CD4-positive, alpha-beta T cell treated with Interleukin-2 at 100 ng/mL for 4 hours (primary cell): ENCODE data around the gene USP49.

Experiments used
- DNase-seq: peaks from one replicate; pipeline ENCODE4 v3.0.0-alpha.2; 2020; ENCODE audit warnings: low spot score

USP49 gene

GRCh38 chr6:41756354-41756753, 138.8 kb downstream of the USP49 start:
- no peak for DNase-seq

GRCh38 chr6:41755895-41756294, 139.3 kb downstream of the USP49 start:
- no peak for DNase-seq

DNA sequence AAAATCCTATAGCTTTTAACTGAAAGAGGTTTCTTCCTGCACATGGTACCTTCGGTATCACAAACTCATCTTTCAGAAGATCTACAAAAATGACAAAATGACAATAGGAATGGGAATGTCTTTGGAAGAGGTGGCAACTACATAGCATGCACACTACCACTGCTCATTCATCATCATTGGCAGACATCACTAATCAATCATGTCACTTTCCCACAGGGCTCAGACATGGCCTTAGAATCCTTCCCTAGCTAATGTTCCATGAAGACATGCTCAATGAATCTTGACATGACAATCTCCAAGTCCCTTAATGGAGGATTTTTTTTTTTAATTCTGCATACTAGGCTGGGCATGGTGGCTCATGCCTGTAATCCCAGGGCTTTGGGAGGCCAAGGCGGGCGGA, 144.8 kb downstream of the USP49 start:
- no peak for DNase-seq

DNA sequence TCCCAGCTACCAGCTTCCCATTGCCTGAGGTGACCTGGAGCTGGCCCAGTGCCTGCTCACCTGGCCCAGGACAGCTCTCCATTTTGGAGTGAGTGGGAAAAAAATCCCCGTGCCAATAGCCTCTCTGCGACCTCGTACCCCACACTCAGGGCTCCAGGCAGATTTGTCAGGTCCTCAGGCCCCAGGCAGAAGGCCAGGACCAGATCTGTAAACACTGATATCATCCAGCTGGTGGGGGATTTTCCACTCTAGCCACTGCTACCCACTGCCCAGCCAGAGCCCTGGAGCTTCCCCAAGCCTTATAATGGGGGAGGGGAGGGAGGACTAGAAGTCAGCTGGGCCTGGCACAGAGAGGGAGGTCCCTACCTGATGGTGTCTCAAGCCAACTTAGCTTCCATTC, 146.6 kb downstream of the USP49 start:
- no peak for DNase-seq

DNA sequence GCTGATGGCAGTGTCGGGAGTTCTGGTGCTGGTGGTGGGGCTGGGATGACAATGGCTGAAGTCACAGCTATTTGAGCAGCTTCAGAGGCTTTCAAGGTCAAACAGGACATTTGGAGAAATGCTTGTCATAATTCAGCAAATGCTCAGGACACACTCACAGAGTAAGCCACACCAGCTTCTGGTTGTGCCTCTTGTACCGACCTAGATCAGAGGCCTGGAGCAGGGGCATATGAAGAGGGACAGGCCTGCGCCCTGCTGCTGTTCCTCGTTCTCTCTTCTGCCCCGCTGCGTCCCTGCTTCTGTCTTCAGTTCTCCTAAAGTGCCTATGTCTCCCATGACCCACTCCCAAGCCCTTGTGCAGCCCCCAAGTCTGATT, 147.1 kb downstream of the USP49 start:
- DNase-seq: no peak

DNA sequence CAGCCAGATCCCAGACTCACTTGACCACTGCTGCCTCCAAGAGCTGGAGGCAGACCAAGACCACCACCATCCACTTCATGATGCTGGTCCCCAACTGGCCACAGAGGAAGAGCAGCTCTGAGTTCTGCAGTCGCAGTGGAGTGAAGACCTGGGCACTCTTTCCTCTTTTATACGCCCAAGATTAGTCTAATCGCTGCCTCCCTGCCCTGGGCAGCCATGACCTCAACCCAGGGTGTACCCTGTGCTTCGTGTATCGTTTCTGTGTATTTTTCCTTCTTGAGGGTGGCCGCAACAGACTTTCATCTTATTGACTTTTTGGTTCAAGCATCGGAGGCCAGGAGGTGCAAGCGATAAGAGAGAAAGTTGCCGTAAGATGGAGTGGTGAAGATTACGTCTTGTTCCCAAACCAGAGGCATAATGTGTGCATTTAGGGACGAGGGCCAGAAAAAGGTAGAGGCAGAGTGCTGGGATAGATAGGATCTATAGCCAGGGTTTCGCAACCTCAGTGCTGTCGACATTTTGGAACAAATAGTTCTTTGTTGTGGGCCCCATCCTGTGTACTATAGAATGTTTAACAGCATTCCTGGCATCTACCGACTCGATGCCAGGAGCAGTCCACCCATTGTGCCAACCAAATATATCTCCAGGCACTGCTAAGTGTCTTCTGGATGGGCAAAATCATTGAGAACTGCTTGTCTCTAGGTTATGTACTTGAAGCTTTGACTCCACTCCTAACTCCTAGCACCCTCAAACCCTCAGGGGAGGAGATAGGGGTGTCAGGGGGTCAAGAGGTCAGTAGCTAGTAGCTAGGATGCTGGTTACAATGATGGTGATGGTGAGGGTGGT, 147.7 kb downstream of the USP49 start, which contains the start of gene PGC:
TSS of gene PGC (minus strand) at position 142 of the 846 bp plus-strand sequence. CDS start at position 79, 63 bp downstream.
- DNase-seq: no peak

DNA sequence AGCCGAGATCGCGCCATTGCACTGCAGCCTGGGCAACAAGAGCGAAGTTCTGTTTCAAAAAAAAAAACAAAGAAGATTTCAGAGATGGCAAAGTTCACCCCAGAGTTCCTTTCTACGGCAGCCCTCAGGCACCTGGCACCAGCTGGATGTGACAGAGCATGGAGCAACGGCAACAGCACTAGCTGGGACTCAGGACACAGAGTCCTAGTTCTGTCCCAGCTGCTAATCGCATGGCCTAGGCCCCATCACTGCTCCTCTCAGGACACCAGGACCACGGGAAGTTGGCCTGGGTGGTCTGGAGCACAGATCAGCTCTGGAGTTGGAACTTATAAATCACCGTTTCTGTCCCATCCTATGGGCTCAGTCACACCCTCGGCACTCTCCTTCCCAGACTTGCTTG, 149.1 kb downstream of the USP49 start:
- no peak for DNase-seq

GRCh38 chr6:41744236-41744787, 150.9 kb downstream of the USP49 start:
- no peak for DNase-seq

DNA sequence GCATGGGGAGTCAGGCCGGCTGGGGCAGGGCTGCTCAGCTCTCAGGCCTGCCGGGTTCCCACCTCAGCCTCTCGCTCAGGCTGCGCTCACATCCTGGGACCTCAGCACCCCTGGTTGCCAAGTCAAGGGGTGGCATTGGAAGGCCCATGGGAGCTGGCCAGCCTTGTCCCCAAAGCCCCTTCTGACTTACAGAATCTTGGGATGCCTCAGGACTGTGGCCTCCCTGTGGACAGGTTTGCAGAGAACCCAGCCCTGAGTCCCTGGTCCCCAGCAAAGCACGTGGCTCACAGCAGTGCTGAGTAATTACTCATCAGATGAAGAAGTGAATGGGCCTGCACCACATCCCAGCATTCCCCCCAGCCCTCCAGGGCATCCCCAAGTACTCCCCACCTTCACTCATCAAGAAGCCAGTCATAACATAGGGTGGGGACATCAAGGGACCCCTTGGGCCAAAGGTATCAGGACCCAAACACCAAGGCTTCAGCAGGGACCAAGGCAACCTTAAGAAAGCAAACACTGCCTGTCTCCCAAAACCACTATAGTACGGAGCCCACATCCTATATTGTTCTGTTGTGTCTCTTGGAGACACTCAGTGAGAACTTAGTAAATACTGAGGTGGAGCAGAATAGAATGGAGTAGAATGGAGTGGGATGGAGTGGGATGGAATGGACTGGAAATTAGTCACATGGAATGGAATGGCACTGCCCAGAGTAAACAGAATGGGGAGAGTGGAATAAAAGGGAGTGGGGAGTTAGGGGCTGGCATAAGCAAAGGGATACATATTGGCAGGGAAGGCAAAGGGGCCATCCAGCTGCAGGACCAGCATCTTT, 151.6 kb downstream of the USP49 start:
- DNase-seq: no peak

DNA sequence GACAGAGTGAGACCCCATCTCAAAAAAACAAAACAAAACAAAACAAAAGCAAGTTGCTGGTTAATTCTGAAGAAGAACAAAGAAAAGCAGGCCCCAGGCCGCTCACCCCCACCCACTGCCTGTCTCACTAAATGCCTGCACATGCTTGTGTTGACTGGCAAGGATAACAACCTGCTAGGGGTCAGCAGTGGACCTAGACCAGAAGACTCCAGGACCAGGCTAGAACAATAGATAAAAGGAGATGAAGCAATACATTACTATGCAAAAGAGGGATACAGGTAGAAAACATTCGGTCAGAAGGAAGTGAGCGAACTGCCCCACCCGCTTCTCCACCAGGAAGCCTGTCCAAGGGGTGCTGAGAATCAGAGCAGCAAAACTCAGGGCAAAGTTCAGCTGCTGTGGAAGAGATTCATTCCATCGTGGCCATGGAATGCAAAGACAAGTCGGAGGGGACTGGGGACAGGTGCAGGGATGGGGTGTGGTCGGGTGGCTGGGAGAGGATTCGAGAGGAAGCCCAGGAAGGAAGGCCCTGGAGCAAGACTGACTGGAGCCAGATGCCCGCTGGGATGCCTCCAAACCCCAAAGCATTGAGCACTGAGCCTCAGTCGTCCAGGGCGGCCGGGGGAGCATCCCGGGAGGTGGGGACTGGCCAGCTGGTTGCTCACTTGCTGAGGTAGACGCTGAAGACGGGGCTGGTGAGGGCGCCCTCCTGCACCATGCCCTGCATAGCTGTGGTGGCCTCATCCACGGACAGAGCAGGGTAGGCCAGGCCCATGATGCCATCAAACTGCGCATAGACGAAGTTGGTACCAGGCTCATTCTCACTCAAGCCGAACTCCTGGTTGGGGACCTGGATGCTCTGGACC, 153.3 kb downstream of the USP49 start:
- no peak for DNase-seq

DNA sequence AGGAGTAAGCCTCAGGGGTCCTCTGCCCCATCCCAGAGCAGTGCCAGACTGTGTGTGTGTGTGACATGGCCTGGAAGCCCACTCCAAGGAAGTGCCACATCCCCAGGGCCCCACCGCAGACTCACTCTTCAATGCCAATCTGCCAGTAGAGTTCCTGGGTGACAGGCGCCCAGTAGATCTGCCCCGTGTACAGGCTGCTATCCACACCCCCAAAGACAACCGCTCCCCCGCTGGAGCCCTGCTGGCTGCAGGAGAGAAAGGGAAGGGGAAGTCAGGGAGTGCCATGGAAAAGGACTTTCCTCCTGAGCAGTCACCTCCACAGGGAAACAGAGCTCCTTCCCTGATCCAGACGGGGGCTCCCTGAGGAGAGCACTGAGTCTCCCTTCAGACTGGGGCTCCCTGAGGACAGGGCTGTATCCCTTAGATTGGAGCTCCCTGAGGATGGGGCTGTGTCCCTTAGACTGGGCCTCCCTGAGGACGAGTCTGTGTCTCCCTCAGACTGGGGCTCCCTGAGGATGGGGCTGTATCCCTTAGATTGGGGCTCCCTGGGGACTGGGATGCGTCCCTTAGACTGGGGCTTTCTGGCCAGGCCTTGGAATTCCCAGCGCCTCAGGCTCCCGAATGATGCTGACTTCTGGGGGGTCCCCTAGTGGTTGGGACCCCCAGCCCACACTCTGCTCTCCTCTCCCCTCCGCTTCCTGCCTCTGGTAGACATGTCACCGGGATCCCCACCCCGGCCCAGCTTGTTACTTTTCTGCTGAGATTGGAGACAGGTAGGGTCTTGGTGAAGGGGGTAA, 154.6 kb downstream of the USP49 start:
- no peak for DNase-seq
